ENCODE data around the gene GAS1.
A peak's percentile ranks its signal among the peaks of the same experiment; 100 is the strongest.

GAS1 gene

GRCh38 chr9:86948074-86948929 is 996 bp upstream of the GAS1 start:
- peaks cover 12 to 27% (median 18%) of the 10 kb centered on the region in 5 experiments for H3K27me3 ChIP-seq (replicated peaks in 2 of 5; ENCODE audit: control insufficient read depth in 4 of 5, insufficient read depth in 5 of 5, low read length in 4 of 5)
- ChIA-PET CTCF (no interaction called here), POLR2A (no interaction called here)
- peaks cover 3 to 30% (median 27%) of the 10 kb centered on the region in 4 experiments for H3K4me1 ChIP-seq (ENCODE audit: control extremely low read depth in 1 of 4, control insufficient read depth in 4 of 4, insufficient read depth in 4 of 4, low read length in 3 of 4)
- peaks cover 0 to 8% (median 4%) of the 10 kb centered on the region in 5 experiments for H3K9me3 ChIP-seq (ENCODE audit: control extremely low read depth in 1 of 5, control insufficient read depth in 4 of 5, insufficient read depth in 2 of 5, low read depth in 1 of 5, low read length in 4 of 5)
- H3K4me3 ChIP-seq (ENCODE audit: control insufficient read depth in 1 of 7, extremely low read depth in 1 of 7, insufficient read depth in 4 of 7, low read depth in 2 of 7, low read length in 6 of 7): peak overlapping the region in 5 of 7 experiments; percentile 56 to 91 (median 75)
- no peak overlapping the region for H3K27ac ChIP-seq (ENCODE audit: insufficient read depth in 1 of 2, low read depth in 1 of 2, low read length in 2 of 2, poor library complexity in 1 of 2, severe bottlenecking in 2 of 2)
- peak; percentile 75 to 90 (median 87) for DNase-seq
- no peaks in the 10 kb centered on the region for H3K36me3 ChIP-seq (ENCODE audit: control insufficient read depth in 4 of 4, insufficient read depth in 4 of 4, low read length in 3 of 4)
- WGBS (ENCODE audit: insufficient coverage): under 1% methylated on average over 23 of the region's 36 CpGs

GRCh38 chr9:86946201-86947145 is 833 bp downstream of the GAS1 start:
- ChIA-PET CTCF (no interaction called here), POLR2A (no interaction called here)
- H3K9me3 ChIP-seq (ENCODE audit: control extremely low read depth in 1 of 5, control insufficient read depth in 4 of 5, insufficient read depth in 2 of 5, low read depth in 1 of 5, low read length in 4 of 5): peaks cover 0 to under 1% (median 0%) of the 10 kb centered on the region in 5 experiments
- H3K36me3 ChIP-seq (ENCODE audit: control insufficient read depth in 4 of 4, insufficient read depth in 4 of 4, low read length in 3 of 4): no peaks in the 10 kb centered on the region
- no peak overlapping the region for H3K27ac ChIP-seq (ENCODE audit: insufficient read depth in 1 of 2, low read depth in 1 of 2, low read length in 2 of 2, poor library complexity in 1 of 2, severe bottlenecking in 2 of 2)
- H3K27me3 ChIP-seq (replicated peaks in 2 of 5; ENCODE audit: control insufficient read depth in 4 of 5, insufficient read depth in 5 of 5, low read length in 4 of 5): peaks cover 19 to 46% (median 31%) of the 10 kb centered on the region in 5 experiments
- H3K4me1 ChIP-seq (ENCODE audit: control extremely low read depth in 1 of 4, control insufficient read depth in 4 of 4, insufficient read depth in 4 of 4, low read length in 3 of 4): peaks cover 3 to 30% (median 27%) of the 10 kb centered on the region in 4 experiments
- under 1% methylated on average over 105 of the region's 125 CpGs for WGBS (ENCODE audit: insufficient coverage)
- DNase-seq: peak; percentile 77 to 88 (median 82)
- H3K4me3 ChIP-seq (ENCODE audit: control insufficient read depth in 1 of 7, extremely low read depth in 1 of 7, insufficient read depth in 4 of 7, low read depth in 2 of 7, low read length in 6 of 7): peak overlapping the region; percentile 69 to 91 (median 75)

- H3K27ac ChIP-seq (ENCODE audit: insufficient read depth in 1 of 2, low read depth in 1 of 2, low read length in 2 of 2, poor library complexity in 1 of 2, severe bottlenecking in 2 of 2): no peak overlapping the region
- H3K9me3 ChIP-seq (ENCODE audit: control extremely low read depth in 1 of 5, control insufficient read depth in 4 of 5, insufficient read depth in 2 of 5, low read depth in 1 of 5, low read length in 4 of 5): no peaks in the 10 kb centered on the region
Observed at GRCh38 chr9:86945728-86946200, 1.5 kb downstream of the GAS1 start.

GRCh38 chr9:86944796-86945727 is 2.2 kb downstream of the GAS1 start:
- Histone ChIP-seq H3K4me1 (ENCODE audit: control extremely low read depth in 1 of 4, control insufficient read depth in 4 of 4, insufficient read depth in 4 of 4, low read length in 3 of 4) (peaks cover 3 to 30% (median 27%) of the 10 kb centered on the region in 4 experiments), H3K27ac (ENCODE audit: insufficient read depth in 1 of 2, low read depth in 1 of 2, low read length in 2 of 2, poor library complexity in 1 of 2, severe bottlenecking in 2 of 2) (no peak overlapping the region), H3K27me3 (replicated peaks in 2 of 5; ENCODE audit: control insufficient read depth in 4 of 5, insufficient read depth in 5 of 5, low read length in 4 of 5) (peaks cover 23 to 59% (median 40%) of the 10 kb centered on the region in 5 experiments), H3K36me3 (ENCODE audit: control insufficient read depth in 4 of 4, insufficient read depth in 4 of 4, low read length in 3 of 4) (no peaks in the 10 kb centered on the region), H3K9me3 (ENCODE audit: control extremely low read depth in 1 of 5, control insufficient read depth in 4 of 5, insufficient read depth in 2 of 5, low read depth in 1 of 5, low read length in 4 of 5) (no peaks in the 10 kb centered on the region), H3K4me3 (ENCODE audit: control insufficient read depth in 1 of 7, extremely low read depth in 1 of 7, insufficient read depth in 4 of 7, low read depth in 2 of 7, low read length in 6 of 7) (peak overlapping the region in 5 of 7 experiments; percentile 71 to 91 (median 80))
- ChIA-PET POLR2A (no interaction called here), CTCF (no interaction called here)
- peak in 1 of 3 donors; percentile 7 for DNase-seq
- 5% methylated on average over 18 of the region's 27 CpGs for WGBS (ENCODE audit: insufficient coverage)

More at GRCh38 chr9:86945728-86946200, 1.5 kb downstream of the GAS1 start:
- Histone ChIP-seq H3K4me3 (ENCODE audit: control insufficient read depth in 1 of 7, extremely low read depth in 1 of 7, insufficient read depth in 4 of 7, low read depth in 2 of 7, low read length in 6 of 7) (peak overlapping the region; percentile 69 to 91 (median 75)), H3K36me3 (ENCODE audit: control insufficient read depth in 4 of 4, insufficient read depth in 4 of 4, low read length in 3 of 4) (no peaks in the 10 kb centered on the region), H3K4me1 (ENCODE audit: control extremely low read depth in 1 of 4, control insufficient read depth in 4 of 4, insufficient read depth in 4 of 4, low read length in 3 of 4) (peaks cover 3 to 30% (median 27%) of the 10 kb centered on the region in 4 experiments), H3K27me3 (replicated peaks in 2 of 5; ENCODE audit: control insufficient read depth in 4 of 5, insufficient read depth in 5 of 5, low read length in 4 of 5) (peaks cover 23 to 53% (median 37%) of the 10 kb centered on the region in 5 experiments)
- POLR2A ChIA-PET: no interaction called here
- peak in 1 of 3 donors; percentile 9 for DNase-seq
- CTCF ChIA-PET: no interaction called here
- 1% methylated on average over 62 of the region's 62 CpGs for WGBS (ENCODE audit: insufficient coverage)

- ChIA-PET POLR2A (no interaction called here), CTCF (no interaction called here)
- Histone ChIP-seq H3K27me3 (replicated peaks in 2 of 5; ENCODE audit: control insufficient read depth in 4 of 5, insufficient read depth in 5 of 5, low read length in 4 of 5) (peaks cover 23 to 75% (median 45%) of the 10 kb centered on the region in 5 experiments), H3K27ac (ENCODE audit: insufficient read depth in 1 of 2, low read depth in 1 of 2, low read length in 2 of 2, poor library complexity in 1 of 2, severe bottlenecking in 2 of 2) (no peak overlapping the region), H3K4me1 (ENCODE audit: control extremely low read depth in 1 of 4, control insufficient read depth in 4 of 4, insufficient read depth in 4 of 4, low read length in 3 of 4) (peaks cover 0 to 25% (median 23%) of the 10 kb centered on the region in 4 experiments), H3K9me3 (ENCODE audit: control extremely low read depth in 1 of 5, control insufficient read depth in 4 of 5, insufficient read depth in 2 of 5, low read depth in 1 of 5, low read length in 4 of 5) (no peaks in the 10 kb centered on the region), H3K4me3 (ENCODE audit: control insufficient read depth in 1 of 7, extremely low read depth in 1 of 7, insufficient read depth in 4 of 7, low read depth in 2 of 7, low read length in 6 of 7) (no peak overlapping the region), H3K36me3 (ENCODE audit: control insufficient read depth in 4 of 4, insufficient read depth in 4 of 4, low read length in 3 of 4) (no peaks in the 10 kb centered on the region)
- no peak for DNase-seq
- WGBS (ENCODE audit: insufficient coverage): 40% methylated on average over 2 of the region's 12 CpGs
Observed at GRCh38 chr9:86943201-86944113, 3.8 kb downstream of the GAS1 start.

All from common myeloid progenitor, CD34-positive (primary cell).